ENCODE data around the gene WDFY3.
"Not testable (repeated sequence)": the region's sequence is repeated elsewhere in the genome, so short reads cannot be mapped to it uniquely, and the experiment has no call there.

WDFY3 gene

DNA sequence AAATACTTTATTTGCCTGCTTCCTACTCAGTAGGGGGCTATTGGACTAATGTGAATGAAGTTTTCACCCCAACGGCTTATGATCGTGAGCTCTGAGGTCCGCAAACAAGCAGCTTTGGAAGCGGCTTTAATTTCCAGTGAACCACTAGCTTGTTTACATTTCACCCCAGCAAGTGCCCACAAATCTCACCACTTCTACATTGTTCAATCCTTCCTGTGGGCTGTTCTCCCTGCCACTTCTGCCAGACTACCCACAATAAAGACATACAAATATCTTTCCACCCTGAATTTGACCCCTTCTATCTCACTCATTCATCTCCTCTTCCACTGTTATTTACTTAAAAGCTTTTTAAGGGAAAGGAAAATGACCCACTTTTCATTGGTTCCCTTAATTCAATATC is 285.5 kb downstream of the WDFY3 start:
- DNase-seq (ENCODE audit: insufficient read length, low spot score): no peak
- no peak for TF ChIP-seq POLR2A (IDR thresholded peaks at IDR 0.05; ENCODE audit: low read depth, low read length)
- no peak for FAIRE-seq

DNA sequence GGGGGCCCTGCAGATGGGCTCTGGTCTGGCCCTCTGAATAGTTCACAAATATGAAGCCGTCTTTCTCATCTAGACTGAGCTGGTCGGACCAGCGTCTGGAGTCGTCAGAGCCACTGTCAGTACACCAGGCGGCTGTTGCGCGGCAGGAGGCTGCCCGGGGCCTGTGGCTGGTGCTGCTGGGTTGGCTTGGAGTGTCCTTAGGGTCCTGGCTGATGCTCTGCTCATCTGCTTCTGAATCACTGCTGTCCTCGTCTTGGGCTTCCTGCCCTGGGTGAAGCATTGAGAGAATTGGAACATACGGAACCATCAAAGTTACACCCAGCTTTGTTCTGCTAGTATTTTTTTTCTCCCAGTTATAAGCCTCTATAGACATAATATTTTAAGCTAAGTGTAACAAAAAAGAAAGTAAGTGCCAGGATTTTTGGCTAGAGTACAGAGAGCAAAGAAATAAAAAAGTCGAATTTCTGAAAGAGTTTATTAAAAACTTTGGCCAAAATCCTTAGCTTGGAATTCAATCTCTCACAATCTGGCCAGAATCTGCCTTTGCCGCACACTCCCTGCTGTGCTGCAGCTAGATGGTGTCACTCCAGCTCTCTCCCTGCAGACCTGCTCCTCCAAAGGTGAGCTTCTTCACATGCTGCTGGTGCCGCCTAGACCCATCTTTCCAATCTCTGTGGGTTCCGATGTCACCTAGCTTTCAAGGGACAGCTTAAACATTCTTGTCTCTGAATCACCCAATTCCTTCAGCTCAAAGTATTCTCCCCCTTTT is 287.3 kb downstream of the WDFY3 start:
- no peak for TF ChIP-seq POLR2A (IDR thresholded peaks at IDR 0.05; ENCODE audit: low read depth, low read length)
- FAIRE-seq (no peak), DNase-seq (ENCODE audit: insufficient read length, low spot score) (no peak)

DNA sequence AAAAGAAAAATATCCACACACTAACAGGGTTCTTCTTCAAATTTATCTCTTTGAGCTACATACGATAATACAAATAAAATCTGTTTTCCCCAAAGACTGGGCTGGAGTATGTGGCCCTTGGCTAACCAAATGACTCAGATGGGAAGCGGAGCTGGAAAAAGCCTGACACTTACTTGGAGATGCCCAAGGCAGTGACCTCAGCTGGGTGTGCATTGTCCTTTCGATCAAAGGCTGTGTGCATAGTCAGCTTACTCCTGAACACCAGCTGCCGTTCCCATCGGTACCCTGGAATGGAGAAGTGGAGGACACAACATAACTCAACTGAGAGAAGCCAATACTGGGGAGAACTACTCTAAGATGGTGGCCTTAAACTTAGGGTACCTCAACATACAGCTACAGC is 288.5 kb downstream of the WDFY3 start:
- DNase-seq (ENCODE audit: insufficient read length, low spot score) (no peak), FAIRE-seq (no peak)
- no peak for TF ChIP-seq POLR2A (IDR thresholded peaks at IDR 0.05; ENCODE audit: low read depth, low read length)

DNA sequence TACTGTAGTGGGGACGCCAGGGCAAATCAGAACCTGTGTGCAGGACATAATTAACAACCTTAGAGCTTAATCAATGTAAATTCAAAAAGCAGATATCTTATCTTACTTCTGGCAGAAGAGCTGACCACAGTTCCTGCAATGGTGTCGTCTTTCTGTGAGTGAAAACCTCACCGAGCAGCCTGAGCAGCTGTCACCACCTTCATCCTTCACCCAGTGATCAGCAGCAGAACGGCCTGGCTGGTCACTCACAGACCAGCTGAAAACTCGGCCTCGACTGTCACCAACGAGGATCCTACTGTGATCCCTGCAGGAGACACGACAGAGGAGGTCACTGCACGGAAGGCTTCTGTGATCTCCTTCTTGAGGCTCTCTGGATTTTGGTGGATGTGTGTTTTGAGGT is 289.4 kb downstream of the WDFY3 start:
- DNase-seq (ENCODE audit: insufficient read length, low spot score) (no peak), FAIRE-seq (no peak)
- no peak for TF ChIP-seq POLR2A (IDR thresholded peaks at IDR 0.05; ENCODE audit: low read depth, low read length)

DNA sequence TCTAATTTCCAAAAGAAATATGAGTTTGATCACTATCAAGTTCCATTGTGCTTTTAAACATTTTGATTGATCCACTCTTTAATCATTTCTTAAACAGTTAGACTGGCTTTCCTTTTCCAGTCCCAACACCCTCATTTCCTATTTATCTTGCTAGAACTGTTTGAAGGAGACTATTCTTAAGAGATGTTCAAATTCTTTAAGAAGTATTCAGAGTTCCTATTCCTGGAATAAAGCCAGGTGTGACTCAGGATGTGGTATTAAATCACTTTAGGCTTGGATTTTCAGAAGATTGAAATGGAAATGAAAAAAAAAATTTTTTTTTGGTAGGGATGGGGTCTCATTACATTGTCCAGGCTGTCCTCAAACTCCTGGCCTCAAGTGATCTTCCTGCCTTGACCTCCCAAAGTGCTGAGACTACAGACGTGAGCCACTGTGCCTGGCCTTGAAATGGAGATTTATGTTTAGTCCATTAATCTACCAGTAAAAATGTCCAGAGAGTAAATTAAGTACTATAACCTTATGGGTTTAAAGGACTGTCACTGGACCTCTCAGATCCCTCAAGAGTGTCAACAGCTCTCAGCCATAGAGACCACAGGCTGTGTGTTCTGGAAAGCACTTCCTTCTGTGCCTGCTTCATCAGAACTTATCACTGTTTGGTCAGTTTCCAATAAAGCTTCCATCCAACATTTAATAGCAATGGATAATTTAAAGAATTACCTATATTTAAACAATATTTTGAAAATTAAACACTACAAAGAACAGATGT is 292.8 kb downstream of the WDFY3 start:
- FAIRE-seq: peak; percentile 68
- DNase-seq (ENCODE audit: insufficient read length, low spot score): peak; percentile 33
- no peak for TF ChIP-seq POLR2A (IDR thresholded peaks at IDR 0.05; ENCODE audit: low read depth, low read length)

DNA sequence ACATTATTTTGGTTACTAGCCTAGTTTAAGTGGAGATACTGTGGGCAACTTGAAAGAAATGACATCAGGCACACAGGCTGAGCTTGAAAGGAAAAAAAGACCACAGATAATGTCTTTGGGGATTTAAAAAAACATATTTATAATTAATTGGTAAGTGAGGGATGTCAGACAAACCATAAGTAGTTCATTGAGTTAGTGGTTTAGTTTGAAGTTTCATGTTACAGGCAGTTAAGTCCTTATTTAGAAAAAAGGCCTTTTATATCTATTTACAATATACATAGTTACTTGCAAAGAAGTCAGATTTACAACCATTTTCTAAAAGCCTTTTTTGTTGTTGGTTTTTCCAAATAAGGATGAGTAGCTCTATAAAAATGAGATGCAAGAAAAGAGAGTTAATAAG is 294.3 kb downstream of the WDFY3 start:
- TF ChIP-seq POLR2A (IDR thresholded peaks at IDR 0.05; ENCODE audit: low read depth, low read length): no peak
- no peak for FAIRE-seq
- DNase-seq (ENCODE audit: insufficient read length, low spot score): no peak

DNA sequence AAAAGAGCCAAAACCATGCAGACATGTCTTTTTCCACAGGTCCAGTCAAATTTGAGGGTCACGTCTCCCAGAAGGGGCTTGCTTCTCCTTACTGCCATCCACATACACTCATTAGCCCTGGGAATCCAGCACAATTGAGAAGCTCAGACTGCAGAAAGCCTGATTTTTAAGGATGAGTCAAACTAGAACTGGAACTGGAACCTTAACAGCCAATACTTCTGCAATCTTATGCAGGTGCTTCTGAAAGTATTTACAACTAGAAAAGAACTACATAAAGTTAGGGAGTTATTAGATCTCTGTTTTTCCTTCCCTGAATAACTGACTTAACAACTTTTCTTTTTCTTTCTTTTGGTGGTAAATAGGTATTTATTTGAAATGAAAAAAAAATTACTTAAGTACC is 297.3 kb downstream of the WDFY3 start:
- DNase-seq (ENCODE audit: insufficient read length, low spot score) (no peak), FAIRE-seq (no peak)
- TF ChIP-seq POLR2A (IDR thresholded peaks at IDR 0.05; ENCODE audit: low read depth, low read length): no peak

DNA sequence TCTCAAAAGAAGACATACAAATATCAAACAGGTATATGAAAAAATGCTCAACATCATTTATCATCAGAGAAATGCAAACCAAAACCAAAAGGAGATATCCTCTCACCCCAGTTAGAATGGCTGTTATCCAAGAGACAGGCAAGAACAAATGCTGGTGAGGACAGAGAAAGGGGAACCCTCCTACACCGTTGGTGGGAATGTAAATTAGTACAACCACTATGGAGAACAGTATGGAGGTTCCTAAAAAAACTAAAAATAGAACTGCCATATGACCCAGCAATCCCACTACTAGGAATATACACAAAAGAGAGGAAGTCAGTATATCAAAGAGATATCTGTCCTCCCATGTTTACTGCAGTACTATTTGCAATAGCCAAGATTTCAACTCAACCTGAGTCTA is 300.1 kb downstream of the WDFY3 start:
- DNase-seq (ENCODE audit: insufficient read length, low spot score) (no peak), FAIRE-seq (no peak)
- TF ChIP-seq POLR2A (IDR thresholded peaks at IDR 0.05; ENCODE audit: low read depth, low read length): no peak

DNA sequence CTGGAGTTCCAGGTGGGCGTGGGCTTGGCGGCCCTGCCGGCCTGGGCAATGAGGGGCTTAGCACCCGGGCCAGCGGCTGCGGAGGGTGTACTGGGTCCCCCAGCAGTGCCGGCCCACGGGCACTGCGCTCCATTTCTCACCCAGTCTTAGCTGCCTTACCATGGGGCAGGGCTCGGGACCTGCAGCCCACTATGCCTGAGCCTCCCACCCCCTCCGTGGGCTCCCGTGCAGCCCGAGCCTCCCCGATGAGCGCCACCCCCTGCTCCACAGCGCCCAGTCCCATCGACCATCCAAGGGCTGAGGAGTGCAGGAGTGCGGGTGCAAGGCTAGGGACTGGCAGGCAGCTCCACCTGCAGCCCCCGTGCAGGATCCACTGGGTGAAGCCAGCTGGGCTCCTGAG is 301.7 kb downstream of the WDFY3 start:
- FAIRE-seq; DNase-seq (ENCODE audit: insufficient read length, low spot score): not testable (repeated sequence)

DNA sequence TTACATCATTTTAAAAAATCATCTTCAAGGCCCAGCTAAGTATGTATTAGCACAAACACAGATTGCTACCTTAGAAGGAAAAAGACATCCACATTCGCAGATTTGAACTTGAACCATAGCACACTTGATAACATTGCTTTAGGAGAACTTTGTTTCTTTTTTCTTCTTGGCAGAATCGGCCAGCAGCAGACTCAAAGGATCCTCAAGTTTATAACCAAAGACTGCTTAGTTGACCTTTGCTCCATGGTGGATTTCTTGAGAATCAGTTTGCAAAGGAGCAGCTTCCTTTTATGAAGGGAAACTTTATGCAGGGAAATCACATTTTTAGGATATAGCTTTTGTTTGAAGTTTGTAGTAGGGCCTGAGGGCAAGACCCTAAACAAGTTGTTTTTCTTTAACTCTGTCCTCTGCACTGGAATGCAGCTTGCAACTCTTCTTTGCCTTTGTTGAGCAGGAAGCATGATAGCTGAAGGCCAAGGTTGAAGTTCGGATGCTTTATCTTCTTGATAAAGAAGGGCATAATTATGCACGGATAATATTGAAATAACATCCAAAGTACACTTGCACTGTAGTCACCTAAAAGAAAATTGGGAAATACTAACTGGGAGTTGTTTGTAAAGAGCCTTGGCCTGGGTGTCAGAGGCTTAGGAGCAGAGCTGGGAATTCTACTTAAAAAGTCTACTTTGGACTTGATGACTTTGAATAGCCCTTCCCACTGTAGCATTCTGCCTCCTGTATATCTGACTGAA is 305.1 kb downstream of the WDFY3 start:
- FAIRE-seq (no peak), DNase-seq (ENCODE audit: insufficient read length, low spot score) (no peak)
- no peak for TF ChIP-seq POLR2A (IDR thresholded peaks at IDR 0.05; ENCODE audit: low read depth, low read length)

DNA sequence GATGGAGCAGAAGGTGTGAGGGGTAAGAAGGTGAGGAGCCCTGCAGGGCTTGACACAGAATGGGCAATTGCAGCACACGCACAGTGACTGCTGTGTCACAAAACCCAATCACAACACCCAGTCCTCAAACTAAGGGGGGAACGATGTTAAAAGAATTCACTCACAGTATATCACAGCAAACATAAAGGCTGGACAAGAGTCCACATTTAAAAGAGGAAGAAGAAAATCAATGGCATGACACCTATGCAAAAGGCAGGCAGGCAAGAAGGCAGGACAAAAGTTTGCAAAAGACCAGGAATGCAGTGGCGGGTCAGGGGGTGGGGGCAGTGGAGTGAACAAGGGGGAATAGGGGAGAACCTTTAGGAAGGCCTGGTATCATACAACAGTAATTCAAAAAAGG is 305.9 kb downstream of the WDFY3 start:
- FAIRE-seq (no peak), DNase-seq (ENCODE audit: insufficient read length, low spot score) (no peak)
- TF ChIP-seq POLR2A (IDR thresholded peaks at IDR 0.05; ENCODE audit: low read depth, low read length): no peak

DNA sequence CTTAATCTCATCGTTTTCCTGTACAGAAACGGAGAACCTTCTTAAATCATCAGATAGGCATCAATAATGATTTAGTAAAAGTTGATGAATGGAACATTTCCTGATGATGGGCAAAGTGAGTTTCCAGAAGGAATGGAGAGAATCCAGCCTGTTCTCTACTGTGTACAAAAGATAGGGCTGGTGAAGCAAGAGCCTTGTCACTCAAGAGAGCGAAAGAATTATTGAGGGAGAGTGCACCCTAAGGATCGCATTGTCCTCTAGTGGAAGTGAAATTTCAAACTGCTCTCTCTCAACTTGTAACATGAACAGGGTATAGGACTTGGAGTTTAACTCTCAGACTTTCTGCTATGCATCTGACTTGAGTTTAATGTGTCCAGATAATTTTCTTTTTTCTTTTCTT is 314.0 kb downstream of the WDFY3 start:
- no peak for TF ChIP-seq POLR2A (IDR thresholded peaks at IDR 0.05; ENCODE audit: low read depth, low read length)
- DNase-seq (ENCODE audit: insufficient read length, low spot score) (no peak), FAIRE-seq (no peak)

DNA sequence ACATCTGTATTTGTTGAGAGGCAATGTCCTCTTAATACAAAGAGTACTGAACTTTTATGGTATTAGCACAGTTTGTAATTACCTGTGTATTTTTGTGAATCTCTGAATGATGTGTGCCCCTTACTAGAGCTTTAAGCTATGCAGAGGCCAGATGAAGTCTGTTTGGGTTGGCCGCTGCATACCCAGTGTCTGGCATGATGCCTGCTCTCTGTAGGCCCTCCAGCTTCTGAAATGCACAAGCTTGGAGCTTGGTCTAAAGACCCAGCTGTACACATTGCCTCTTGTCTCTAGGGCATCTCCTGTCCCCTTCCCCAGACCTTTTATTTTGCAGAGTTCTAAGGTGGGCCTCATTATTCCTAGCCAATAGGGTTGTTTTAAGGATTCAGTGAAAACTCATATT is 315.0 kb downstream of the WDFY3 start:
- FAIRE-seq: no peak
- DNase-seq (ENCODE audit: insufficient read length, low spot score): no peak
- TF ChIP-seq POLR2A (IDR thresholded peaks at IDR 0.05; ENCODE audit: low read depth, low read length): no peak

DNA sequence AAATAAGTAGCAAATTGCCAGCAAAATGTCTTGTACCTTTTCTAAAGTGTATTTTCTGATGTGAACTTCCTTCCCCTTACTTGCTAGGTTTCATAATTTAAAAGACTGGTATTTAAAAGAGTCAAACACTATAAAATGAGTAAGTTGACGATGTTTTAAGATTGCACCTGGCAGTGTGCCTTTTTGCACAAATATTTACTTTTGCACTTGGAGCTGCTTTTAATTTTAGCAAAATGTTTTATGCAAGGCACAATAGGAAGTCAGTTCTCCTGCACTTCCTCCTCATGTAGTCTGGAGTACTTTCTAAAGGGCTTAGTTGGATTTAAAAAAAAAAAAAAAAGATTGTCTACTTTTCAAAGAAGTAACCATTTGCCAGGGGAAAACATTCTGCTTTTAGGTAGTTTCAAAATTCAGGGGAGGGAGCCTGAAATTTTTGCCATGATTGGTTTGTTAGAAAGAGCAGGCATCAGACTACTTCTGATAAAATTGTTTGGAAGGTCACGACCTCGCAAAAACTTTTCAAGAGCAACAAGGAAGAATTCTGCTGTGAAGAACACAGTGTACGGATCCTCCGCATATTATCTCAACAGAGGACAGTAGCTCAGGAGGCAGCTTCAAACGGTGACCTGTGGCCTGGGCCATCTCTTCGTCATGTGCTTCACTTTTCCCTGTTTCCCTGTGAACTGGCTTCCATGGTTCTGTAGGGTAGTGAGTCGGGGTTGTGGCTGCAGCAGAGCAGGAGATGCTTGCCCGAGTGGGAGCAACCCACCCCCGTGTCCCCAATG is 317.4 kb downstream of the WDFY3 start:
- FAIRE-seq (no peak), DNase-seq (ENCODE audit: insufficient read length, low spot score) (no peak)
- TF ChIP-seq POLR2A (IDR thresholded peaks at IDR 0.05; ENCODE audit: low read depth, low read length): no peak

All from H54 (cell line).